ENCODE results near the gene NUTF2.

- TF ChIP-seq USF2 (CRISPR knock-in tag; IDR thresholded peaks at IDR 0.05) (no peak), PREB (CRISPR knock-in tag; IDR thresholded peaks at IDR 0.05; ENCODE audit: borderline replicate concordance) (no peak), MAX (CRISPR knock-in tag; IDR thresholded peaks at IDR 0.05) (no peak), CTCF (IDR thresholded peaks at IDR 0.05) (no peak), CREM (CRISPR knock-in tag; IDR thresholded peaks at IDR 0.05) (no peak), ZNF138 (CRISPR knock-in tag; conservative IDR thresholded peaks at IDR 0.05) (no peak), ZNF512 (CRISPR knock-in tag; IDR thresholded peaks at IDR 0.05; ENCODE audit: borderline replicate concordance) (no peak), ATF1 (CRISPR knock-in tag; IDR thresholded peaks at IDR 0.05) (no peak), MYBL2 (CRISPR knock-in tag; IDR thresholded peaks at IDR 0.05) (no peak)
These were observed 35.8 kb downstream of the NUTF2 start for GRCh38 chr16:67882374-67883145.

Data from WTC11 (cell line).